Activated naive CD4-positive, alpha-beta T cell treated with anti-CD3 and anti-CD28 coated beads for 36 hours (primary cell): ENCODE measurements around the gene MYCBPAP. TPM values are rescaled to one million over a fixed set of nuclear protein-coding genes. Genes with fewer than 3 reads are reported as not detected.
"Not testable (repeated sequence)": the region's sequence is repeated elsewhere in the genome, so short reads cannot be mapped to it uniquely, and the experiment has no call there.

ENCODE experiments used
- CTCF ChIA-PET: fragments of 350-600 bp; sonication (Branson Sonifier 250); formaldehyde crosslinking; loops from one replicate; lab custom pipeline; 2021; ENCODE audit warnings: antibody characterized with exemption; lab: Charles Lee
- DNase-seq: peaks from one replicate; pipeline ENCODE4 v3.0.0-alpha.2; 2020
- H3K27ac Mint-ChIP-seq: one replicate; pipeline ENCODE4 v1.8.0; 2021; ENCODE audit warnings: mild to moderate bottlenecking, mixed read lengths
- H3K27me3 Mint-ChIP-seq: one replicate; pipeline ENCODE4 v1.8.0; 2021; ENCODE audit warnings: low read depth, mixed read lengths
- H3K36me3 Mint-ChIP-seq: one replicate; pipeline ENCODE4 v1.8.0; 2021; ENCODE audit warnings: low read depth, mixed read lengths
- H3K4me1 Mint-ChIP-seq: one replicate; pipeline ENCODE4 v1.8.0; 2021; ENCODE audit warnings: low read depth, mixed read lengths
- H3K4me3 Mint-ChIP-seq: one replicate; pipeline ENCODE4 v1.8.0; 2021; ENCODE audit warnings: mild to moderate bottlenecking, moderate library complexity, mixed read lengths
- H3K9me3 Mint-ChIP-seq: one replicate; pipeline ENCODE4 v1.8.0; 2021; ENCODE audit warnings: mixed read lengths
- intact Hi-C: fragments of 100-400 bp; cut with micrococcal nuclease; formaldehyde crosslinking; loops from one replicate; pipeline ENCODE4 v1.15.1; 2023
- total RNA-seq, 2 experiments: library from RNA; stranded (reverse); gene quantifications; one replicate each; pipeline ENCODE4 v1.2.3, GENCODE V29; 2021

MYCBPAP gene
- total RNA-seq, 2 experiments from 2014 or later, result 5.5 to 5.8 TPM

DNA sequence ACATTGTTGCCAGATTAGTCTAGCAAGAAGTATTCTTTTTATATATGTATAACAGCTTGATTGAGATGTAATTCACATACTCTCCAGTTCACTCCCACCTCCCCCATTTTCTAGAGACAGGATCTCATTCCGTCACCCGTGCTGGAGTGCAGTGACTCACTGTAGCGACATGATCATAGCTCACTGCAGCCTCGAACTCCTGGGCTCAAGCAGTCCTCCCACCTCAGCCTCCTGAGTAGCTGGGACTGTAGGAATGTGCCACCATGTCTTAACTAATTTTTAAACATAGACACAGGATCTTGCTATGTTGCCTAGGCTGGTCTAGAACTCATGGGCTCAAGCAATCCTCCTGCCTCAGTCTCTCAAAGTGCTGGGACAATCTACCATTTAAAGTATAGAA lies 32.9 kb upstream of the MYCBPAP start:
- Mint-ChIP-seq H3K4me1 (peaks cover 19% of the 10 kb centered on the region), H3K27me3 (peaks cover 5% of the 10 kb centered on the region), H3K27ac (no peak overlapping the region)

DNA sequence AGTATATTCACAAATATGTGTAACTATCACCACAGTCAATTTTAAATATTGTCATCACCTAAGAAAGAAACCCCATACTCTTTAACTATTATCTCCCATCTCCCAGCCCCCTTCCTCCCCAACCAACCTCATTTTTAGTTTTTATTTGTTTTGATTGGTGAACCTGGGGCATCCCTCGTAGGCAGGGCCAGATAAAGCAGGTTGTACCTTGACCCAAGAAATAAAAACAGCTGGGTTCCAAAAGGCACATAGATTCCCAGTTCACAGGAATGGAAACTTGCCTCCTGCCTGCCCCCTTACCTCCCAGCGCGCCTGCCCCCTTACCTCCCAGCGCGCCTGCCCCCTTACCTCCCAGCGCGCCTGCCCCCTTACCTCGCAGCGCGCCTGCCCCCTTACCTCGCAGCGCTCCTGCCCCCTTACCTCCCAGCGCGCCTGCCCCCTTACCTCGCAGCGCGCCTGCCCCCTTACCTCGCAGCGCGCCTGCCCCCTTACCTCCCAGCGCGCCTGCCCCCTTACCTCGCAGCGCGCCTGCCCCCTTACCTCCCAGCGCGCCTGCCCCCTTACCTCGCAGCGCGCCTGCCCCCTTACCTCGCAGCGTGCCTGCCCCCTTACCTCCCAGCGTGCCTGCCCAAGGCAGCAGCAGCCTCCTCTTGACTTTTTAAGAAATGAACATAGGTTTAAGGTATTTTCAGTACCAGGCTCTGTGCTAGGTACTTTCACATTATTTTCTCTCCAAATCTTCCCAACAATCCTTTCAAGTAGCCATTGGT lies 32.3 kb upstream of the MYCBPAP start:
- H3K27ac Mint-ChIP-seq, intact Hi-C loops, H3K9me3 Mint-ChIP-seq: not testable (repeated sequence)

More for the DNA sequence above, 32.9 kb upstream of the MYCBPAP start:
- intact Hi-C loops, result no loop called here
- H3K4me3 Mint-ChIP-seq, result no peak overlapping the region
- H3K36me3 Mint-ChIP-seq, result peaks cover 3% of the 10 kb centered on the region
- no peak for DNase-seq
- CTCF ChIA-PET, result no interaction called here
- no peaks in the 10 kb centered on the region for H3K9me3 Mint-ChIP-seq

DNA sequence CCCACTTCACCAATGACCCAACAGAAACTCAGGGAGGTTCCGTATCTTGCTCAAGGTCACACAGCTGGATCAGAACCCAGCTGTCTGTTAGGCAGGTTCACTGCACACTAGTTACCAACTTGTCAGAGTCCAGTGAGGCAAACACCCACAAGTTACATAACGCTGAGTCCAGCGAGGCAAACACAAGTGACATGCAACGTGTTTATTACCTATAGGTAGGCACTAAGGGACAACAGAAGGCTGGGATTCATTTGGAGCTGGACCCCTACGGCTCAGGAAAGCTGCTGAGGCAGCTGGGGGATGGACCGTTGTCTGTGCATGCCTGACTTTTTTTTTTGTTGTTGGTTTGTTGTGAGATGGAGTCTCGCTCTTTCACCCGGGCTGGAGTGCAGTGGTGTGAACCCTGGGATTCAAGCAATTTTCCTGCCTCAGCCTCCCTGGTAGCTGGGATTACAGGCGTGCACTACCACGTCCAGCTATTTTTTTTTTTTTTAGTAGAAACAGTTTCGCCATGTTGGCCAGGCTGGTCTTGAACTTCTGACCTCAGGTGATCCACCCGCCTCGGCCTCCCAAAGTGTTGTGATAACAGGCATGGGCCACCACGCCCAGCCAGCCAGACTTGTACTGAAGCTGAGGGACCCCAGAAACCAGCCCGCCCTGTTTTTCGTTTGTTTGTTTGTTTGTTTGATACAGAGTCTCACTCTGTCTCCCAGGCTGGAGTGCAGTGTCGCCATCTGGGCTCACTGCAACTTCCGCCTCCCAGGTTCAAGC lies 31.5 kb upstream of the MYCBPAP start:
- Mint-ChIP-seq H3K4me1 (peaks cover 23% of the 10 kb centered on the region), H3K27me3 (peaks cover 5% of the 10 kb centered on the region), H3K9me3 (no peaks in the 10 kb centered on the region), H3K36me3 (peaks cover 3% of the 10 kb centered on the region), H3K27ac (no peak overlapping the region), H3K4me3 (no peak overlapping the region)
- CTCF ChIA-PET, result interaction anchor here (0.6 to 3.0 kb wide), 5 partner anchors 25 to 288 kb away, joined by 3 to 12 read pairs (median 3); no protein-coding TSS in a partner anchor
- intact Hi-C loops, result no loop called here
- DNase-seq, result no peak

More for the DNA sequence above, 32.3 kb upstream of the MYCBPAP start:
- H3K4me3 Mint-ChIP-seq, H3K36me3 Mint-ChIP-seq, DNase-seq, H3K27me3 Mint-ChIP-seq: not testable (repeated sequence)
- peaks cover 23% of the 10 kb centered on the region for H3K4me1 Mint-ChIP-seq
- CTCF ChIA-PET, result interaction anchor here (0.6 to 1.3 kb wide), 3 partner anchors 63 to 289 kb away, joined by 3 to 4 read pairs (median 3); no protein-coding TSS in a partner anchor

DNA sequence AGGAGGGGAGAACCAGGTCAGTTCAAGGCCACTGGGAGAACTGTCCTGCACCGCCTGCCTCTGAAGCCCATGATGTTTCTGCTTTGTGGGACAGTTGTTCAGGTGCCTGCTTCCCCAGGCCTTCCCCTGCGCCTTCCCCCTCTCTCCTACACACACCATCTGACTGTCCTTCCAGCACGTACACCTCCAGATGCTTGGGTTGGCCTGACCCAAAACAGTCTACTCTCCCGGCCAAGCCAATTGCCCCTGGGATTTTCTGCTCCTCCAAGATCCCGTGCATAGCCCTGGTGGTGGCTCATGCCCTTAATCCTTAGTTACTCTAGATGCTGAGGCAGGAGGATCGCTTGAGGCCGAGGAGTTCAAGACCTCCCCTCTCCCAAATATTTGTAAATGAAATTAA lies 30.3 kb upstream of the MYCBPAP start:
- peaks cover 8% of the 10 kb centered on the region for H3K36me3 Mint-ChIP-seq
- H3K4me1 Mint-ChIP-seq, result peaks cover 25% of the 10 kb centered on the region
- intact Hi-C loops, result loop anchor here (1.0 to 2.0 kb wide), 7 partner anchors 33 to 278 kb away; partner anchors contain the start of genes ANKRD40, CACNA1G and SPATA20
- CTCF ChIA-PET, result interaction anchor here (0.6 to 3.0 kb wide), 9 partner anchors 16 to 116 kb away, joined by 3 to 15 read pairs (median 5); partner anchors contain the start of gene CACNA1G
- H3K9me3 Mint-ChIP-seq, result no peaks in the 10 kb centered on the region
- DNase-seq, result no peak
- peak overlapping the region; percentile 81 for H3K4me3 Mint-ChIP-seq
- peak overlapping the region; percentile 95 for H3K27ac Mint-ChIP-seq
- H3K27me3 Mint-ChIP-seq, result peaks cover 5% of the 10 kb centered on the region

DNA sequence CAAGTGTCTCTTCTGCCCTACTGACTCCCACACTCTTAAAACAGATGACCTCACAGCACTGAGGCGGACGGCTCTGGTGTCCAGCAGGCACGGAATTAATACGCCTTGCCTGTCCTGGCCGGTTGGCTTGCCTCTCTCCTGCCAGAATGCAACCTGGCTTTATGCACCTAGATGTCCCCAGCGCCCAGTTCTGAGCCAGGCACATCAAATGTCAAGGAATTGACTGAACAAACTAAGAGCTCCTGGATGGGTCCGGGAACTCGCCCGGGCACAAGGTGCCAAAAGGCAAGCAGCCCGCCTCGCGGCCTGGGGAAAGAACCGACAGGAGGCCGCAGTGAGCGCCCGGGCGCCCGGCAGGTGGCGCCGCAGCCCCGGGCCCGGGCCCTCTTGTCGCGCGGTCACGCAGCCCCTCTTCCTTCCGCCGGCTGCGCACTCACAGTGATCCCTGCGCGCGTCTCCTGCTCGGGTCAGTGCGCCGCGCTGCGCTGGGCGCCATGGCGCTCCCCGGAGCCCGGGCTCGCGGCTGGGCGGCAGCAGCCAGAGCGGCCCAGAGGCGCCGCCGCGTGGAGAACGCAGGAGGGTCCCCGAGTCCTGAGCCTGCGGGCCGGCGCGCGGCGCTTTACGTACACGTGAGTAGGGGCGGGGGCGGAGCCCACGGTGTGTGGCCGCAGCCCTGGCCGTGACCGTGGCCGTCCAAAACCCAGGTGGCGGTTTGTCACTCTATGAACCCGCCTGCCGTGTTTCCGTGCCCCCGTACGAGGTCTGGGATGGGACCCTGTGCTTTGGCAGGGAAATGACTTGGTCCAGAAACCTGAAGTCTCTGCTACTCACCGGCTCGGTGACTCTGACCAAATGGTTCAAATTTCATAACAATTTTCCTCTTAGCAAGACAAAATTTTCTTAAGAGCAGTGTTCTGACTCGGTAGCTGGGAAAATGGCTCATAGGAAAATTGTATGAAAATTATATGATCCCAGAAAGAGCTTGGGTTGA lies 29.6 kb upstream of the MYCBPAP start, which contains the start of gene RSAD1:
RSAD1 (plus strand) TSS at position 470 of the 991 bp plus-strand sequence; CDS start at position 495, 25 bp downstream.
- peak; percentile 88 for DNase-seq
- intact Hi-C loops, result loop anchor here (1.0 to 2.0 kb wide), 10 partner anchors 32 to 278 kb away; partner anchors contain the start of genes ANKRD40, CACNA1G, LRRC59 and SPATA20
- peaks cover 12% of the 10 kb centered on the region for H3K36me3 Mint-ChIP-seq
- H3K9me3 Mint-ChIP-seq, result no peaks in the 10 kb centered on the region
- peaks cover 25% of the 10 kb centered on the region for H3K4me1 Mint-ChIP-seq
- H3K27ac Mint-ChIP-seq, result peak within 1 kb of the TSS; percentile 95
- peaks cover 5% of the 10 kb centered on the region for H3K27me3 Mint-ChIP-seq
- H3K4me3 Mint-ChIP-seq, result peak within 1 kb of the TSS; percentile 81
- CTCF ChIA-PET, result interaction anchor here (0.6 to 3.0 kb wide), 25 partner anchors 8 to 217 kb away, joined by 3 to 15 read pairs (median 4); partner anchors contain the start of genes CACNA1G, LRRC59 and SPATA20

DNA sequence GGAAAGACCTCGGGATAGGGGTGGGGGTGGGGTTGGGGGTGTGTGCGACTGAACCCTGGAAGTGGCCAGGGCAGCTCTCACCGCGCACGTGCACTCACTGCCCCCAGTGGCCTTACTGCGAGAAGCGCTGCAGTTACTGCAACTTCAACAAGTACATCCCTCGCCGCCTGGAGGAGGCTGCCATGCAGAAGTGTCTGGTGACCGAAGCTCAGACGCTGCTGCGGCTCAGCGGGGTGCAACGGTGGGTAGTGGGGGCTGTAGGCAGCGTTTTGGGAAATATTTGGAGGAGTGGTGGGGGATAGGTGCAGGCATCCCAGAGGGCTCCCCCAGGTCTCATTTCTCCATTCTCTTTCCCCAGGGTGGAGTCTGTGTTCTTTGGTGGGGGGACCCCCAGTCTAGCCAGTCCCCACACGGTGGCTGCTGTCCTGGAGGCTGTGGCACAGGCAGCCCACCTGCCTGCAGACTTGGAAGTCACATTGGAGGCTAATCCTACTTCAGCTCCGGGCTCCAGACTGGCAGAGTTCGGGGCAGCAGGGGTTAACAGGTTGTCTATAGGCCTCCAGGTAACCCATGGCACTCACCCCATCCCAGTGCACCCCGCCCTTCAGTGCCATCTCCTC lies 28.6 kb upstream of the MYCBPAP start:
- CTCF ChIA-PET, result interaction anchor here (0.6 to 3.0 kb wide), 22 partner anchors 9 to 216 kb away, joined by 3 to 15 read pairs (median 4); partner anchors contain the start of genes CACNA1G, LRRC59 and SPATA20

DNA sequence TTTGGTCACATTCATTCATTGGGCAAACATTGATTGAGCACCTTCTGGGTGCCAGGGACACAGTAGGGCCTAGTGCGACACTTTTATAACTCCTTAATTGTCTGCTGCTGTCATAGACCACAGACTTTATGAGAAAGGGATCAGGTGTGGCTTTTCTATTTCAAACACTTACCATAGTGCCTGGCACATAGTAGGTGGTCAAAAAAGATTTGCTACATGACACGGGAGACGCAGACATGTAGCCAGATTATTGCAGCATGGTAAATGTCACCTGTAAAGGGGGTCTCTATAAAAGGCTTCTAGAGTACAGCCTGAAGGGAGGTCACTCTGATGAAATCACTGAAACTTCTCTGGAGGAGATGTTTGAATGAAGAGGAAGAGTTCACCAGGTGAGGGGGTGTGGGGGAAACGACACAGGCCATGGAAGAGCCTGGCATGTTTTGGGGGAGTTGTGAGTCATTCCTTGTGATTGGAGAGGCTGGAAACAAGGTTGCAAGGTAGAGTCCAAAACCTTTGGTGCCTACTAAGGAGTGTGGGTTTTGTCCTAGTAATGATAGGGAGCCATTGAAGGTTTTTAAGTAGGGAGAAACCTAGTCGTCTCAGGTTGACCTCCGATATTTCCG lies 28.0 kb upstream of the MYCBPAP start:
- H3K36me3 Mint-ChIP-seq, result peaks cover 12% of the 10 kb centered on the region
- H3K4me3 Mint-ChIP-seq, result peak overlapping the region; percentile 78
- peaks cover 25% of the 10 kb centered on the region for H3K4me1 Mint-ChIP-seq
- no peak for DNase-seq
- peaks cover 5% of the 10 kb centered on the region for H3K27me3 Mint-ChIP-seq
- H3K9me3 Mint-ChIP-seq, result no peaks in the 10 kb centered on the region
- intact Hi-C loops, result loop anchor here (5.0 kb wide), 1 partner anchor 362 kb away; no protein-coding TSS in a partner anchor
- CTCF ChIA-PET, result interaction anchor here (0.8 to 3.0 kb wide), 9 partner anchors 10 to 118 kb away, joined by 3 to 15 read pairs (median 7); partner anchors contain the start of gene LRRC59
- no peak overlapping the region for H3K27ac Mint-ChIP-seq

More for the DNA sequence above, 28.6 kb upstream of the MYCBPAP start:
- intact Hi-C loops, result loop anchor here (1.0 to 5.0 kb wide), 6 partner anchors 31 to 363 kb away; partner anchors contain the start of genes ANKRD40, LRRC59 and XYLT2
- Mint-ChIP-seq H3K4me3 (peak overlapping the region; percentile 78), H3K36me3 (peaks cover 12% of the 10 kb centered on the region), H3K4me1 (peaks cover 25% of the 10 kb centered on the region), H3K27ac (peak overlapping the region; percentile 76), H3K9me3 (no peaks in the 10 kb centered on the region), H3K27me3 (peaks cover 5% of the 10 kb centered on the region)
- peak; percentile 76 for DNase-seq

DNA sequence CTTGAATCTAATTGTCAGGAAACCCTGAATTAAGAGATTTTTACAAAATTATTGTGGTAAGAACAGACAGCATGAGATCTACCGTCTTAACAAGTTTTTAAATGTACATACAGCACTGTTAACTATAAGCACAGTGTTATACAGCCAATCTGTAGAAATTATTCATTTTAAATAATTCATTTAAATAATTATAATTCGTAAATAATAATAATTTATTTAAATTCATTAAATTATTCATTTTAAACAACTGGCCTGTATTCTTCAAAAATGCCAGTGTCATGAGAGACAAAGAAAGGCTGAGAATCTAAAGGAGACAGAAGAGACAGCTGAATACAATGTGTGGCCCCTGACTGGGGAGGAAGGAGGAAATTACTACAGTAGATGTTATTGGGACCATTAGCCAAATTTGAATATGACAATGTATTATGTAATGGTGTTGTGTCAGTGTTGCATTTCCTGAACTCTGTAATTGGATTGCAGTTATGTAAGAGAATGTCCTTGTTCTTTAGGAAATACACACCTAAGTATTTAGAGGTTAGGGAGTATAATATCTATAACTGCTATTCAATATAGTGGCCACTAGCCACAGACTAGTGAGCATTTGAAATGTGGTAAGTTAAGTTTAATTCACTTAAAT lies 27.3 kb upstream of the MYCBPAP start:
- CTCF ChIA-PET, result interaction anchor here (0.9 to 1.3 kb wide), 5 partner anchors 21 to 145 kb away, joined by 3 to 8 read pairs (median 6); no protein-coding TSS in a partner anchor
- no peak overlapping the region for H3K4me3 Mint-ChIP-seq
- intact Hi-C loops, result loop anchor here (5.0 kb wide), 1 partner anchor 361 kb away; no protein-coding TSS in a partner anchor

DNA sequence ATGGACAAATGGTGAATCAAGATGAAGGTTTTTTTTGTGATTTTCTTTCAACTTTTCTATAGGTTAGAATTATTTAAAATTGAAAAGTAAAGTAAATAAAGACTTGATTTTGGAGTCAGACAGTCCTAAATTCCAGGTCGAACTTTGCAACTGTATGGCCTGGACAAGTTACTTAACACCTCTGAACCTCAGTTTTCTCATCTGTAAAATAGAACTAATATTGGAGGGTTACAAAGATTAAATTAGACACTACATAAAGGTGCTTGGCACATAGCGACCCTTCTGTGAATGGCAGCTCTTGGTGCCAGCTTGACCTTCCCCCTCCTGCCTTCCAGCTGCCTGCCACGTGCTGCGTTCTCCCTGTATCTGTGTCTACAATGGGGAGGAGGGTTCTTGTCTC lies 26.6 kb upstream of the MYCBPAP start:
- Mint-ChIP-seq H3K27ac (no peak overlapping the region), H3K36me3 (peaks cover 15% of the 10 kb centered on the region), H3K4me1 (peaks cover 25% of the 10 kb centered on the region), H3K27me3 (peaks cover under 1% of the 10 kb centered on the region), H3K9me3 (no peaks in the 10 kb centered on the region), H3K4me3 (no peak overlapping the region)
- intact Hi-C loops, result loop anchor here (1.0 to 5.0 kb wide), 7 partner anchors 20 to 361 kb away; partner anchors contain the start of gene SPATA20
- no peak for DNase-seq
- CTCF ChIA-PET, result interaction anchor here (0.6 to 1.8 kb wide), 10 partner anchors 20 to 146 kb away, joined by 3 to 13 read pairs (median 4); partner anchors contain the start of gene ACSF2

More for the DNA sequence above, 27.3 kb upstream of the MYCBPAP start:
- peaks cover 25% of the 10 kb centered on the region for H3K4me1 Mint-ChIP-seq
- peaks cover 15% of the 10 kb centered on the region for H3K36me3 Mint-ChIP-seq
- H3K27me3 Mint-ChIP-seq, result peaks cover 5% of the 10 kb centered on the region
- H3K27ac Mint-ChIP-seq, result no peak overlapping the region
- DNase-seq, result no peak
- no peaks in the 10 kb centered on the region for H3K9me3 Mint-ChIP-seq
